GM23248 (cell line): ENCODE measurements around the gene SLC5A10. TPM values are rescaled to one million over a fixed set of nuclear protein-coding genes. Genes with fewer than 3 reads are reported as not detected.

Experiments used
- DNase-seq: peaks from one replicate; pipeline ENCODE4 v3.0.0-alpha.2; 2015
- H2AFZ ChIP-seq: fragments of 200-600 bp; sonication (generic); 2 replicates; pipeline ENCODE4 v1.6.1; 2016; ENCODE audit warnings: antibody characterized with exemption
- H3F3A ChIP-seq: fragments of 200-600 bp; sonication (generic); 2 replicates; pipeline ENCODE4 v1.6.1; 2016; ENCODE audit warnings: mild to moderate bottlenecking, antibody characterized with exemption, mixed run types; ENCODE audit not compliant: insufficient read depth
- H3K27ac ChIP-seq: fragments of 200-600 bp; sonication (generic); 2 replicates; pipeline ENCODE4 v1.5.1; 2016; ENCODE audit warnings: mild to moderate bottlenecking
- H3K27me3 ChIP-seq: fragments of 200-600 bp; sonication (generic); replicated peaks from 2 replicates; pipeline ENCODE4 v1.6.1; 2016; ENCODE audit warnings: mild to moderate bottlenecking; ENCODE audit not compliant: insufficient read depth
- H3K36me3 ChIP-seq: fragments of 200-600 bp; sonication (generic); 2 replicates; pipeline ENCODE4 v1.6.1; 2016; ENCODE audit warnings: low read depth, mild to moderate bottlenecking
- H3K4me1 ChIP-seq: fragments of 200-600 bp; sonication (generic); 2 replicates; pipeline ENCODE4 v1.6.1; 2016; ENCODE audit warnings: mild to moderate bottlenecking; ENCODE audit not compliant: insufficient read depth
- H3K4me2 ChIP-seq: fragments of 200-600 bp; sonication (generic); one replicate; pipeline ENCODE4 v1.6.1; 2016; ENCODE audit warnings: mild to moderate bottlenecking; ENCODE audit not compliant: unreplicated experiment
- H3K4me3 ChIP-seq: fragments of 200-600 bp; sonication (generic); 2 replicates; pipeline ENCODE4 v1.5.1; 2016; ENCODE audit warnings: mild to moderate bottlenecking
- H3K79me2 ChIP-seq: fragments of 200-600 bp; sonication (generic); 2 replicates; pipeline ENCODE4 v1.6.1; 2016; ENCODE audit warnings: mild to moderate bottlenecking; ENCODE audit not compliant: insufficient read depth
- H3K9ac ChIP-seq: fragments of 200-600 bp; sonication (generic); 2 replicates; pipeline ENCODE4 v1.6.1; 2016; ENCODE audit warnings: mild to moderate bottlenecking
- H3K9me2 ChIP-seq: fragments of 200-600 bp; sonication (generic); 2 replicates; pipeline ENCODE4 v1.6.1; 2016; ENCODE audit warnings: mixed run types, mild to moderate bottlenecking, moderate library complexity; ENCODE audit not compliant: insufficient read depth
- H3K9me3 ChIP-seq: fragments of 200-600 bp; sonication (generic); one replicate; pipeline ENCODE4 v1.6.1; 2017; ENCODE audit warnings: low read depth
- H4K20me1 ChIP-seq: fragments of 200-600 bp; sonication (generic); 2 replicates; pipeline ENCODE4 v1.6.0; 2016; ENCODE audit not compliant: insufficient read depth
- EZH2 ChIP-seq: fragments of 200-600 bp; sonication (generic); IDR thresholded peaks from 2 replicates; pipeline ENCODE4 v1.6.1; 2018; ENCODE audit warnings: antibody characterized with exemption, mild to moderate bottlenecking; ENCODE audit not compliant: insufficient read depth, poor library complexity, severe bottlenecking
- EZH2phosphoT487 ChIP-seq: fragments of 200-600 bp; sonication (generic); IDR thresholded peaks from 2 replicates; pipeline ENCODE4 v1.6.1; 2018; ENCODE audit warnings: antibody characterized with exemption, moderate library complexity, mild to moderate bottlenecking, low read depth; ENCODE audit not compliant: insufficient read depth
- WGBS, 2 experiments: methylation state at CpG; one replicate each; pipeline ENCODE4 v1.1.6; 2015 to 2017; ENCODE audit warnings: low lambda C conversion rate in 2 of 2, low coverage in 1 of 2; ENCODE audit errors: missing lambda C conversion rate in 2 of 2; 5-methylcytosine and 5-hydroxymethylcytosine counted together
- in situ Hi-C: fragments of 300-500 bp; cut with MboI; formaldehyde crosslinking; loops from 2 replicates; pipeline ENCODE4 v1.15.0; 2020
- polyA plus RNA-seq: library from polyadenylated mRNA; unstranded; fragments of >200 nt; fragmentation: Nextera tagmentation; extraction: Ambion mirVana; gene quantifications from 2 replicates; pipeline ENCODE4 v1.2.1, GENCODE V29; 2016
- total RNA-seq: library from RNA; depleted of rRNA; stranded (reverse); fragments of >200 nt; shearing (Covaris generic); gene quantifications from 2 replicates; pipeline ENCODE4 v1.2.3, GENCODE V29; 2014

SLC5A10 gene
- total and polyA plus RNA-seq, 2 experiments from 2014 or later, result 0.10 TPM; not detected in 1

GRCh38 chr17:18977646-18978045, 25.7 kb downstream of the SLC5A10 start:
- in situ Hi-C loops, result no loop called here
- 90 to 91% methylated on average over 18 to 19 of the region's 19 CpGs for WGBS, 2 experiments

GRCh38 chr17:18978050-18978449, 26.1 kb downstream of the SLC5A10 start:
- Histone ChIP-seq H3K27me3 (no peaks in the 10 kb centered on the region), H3K27ac (no peak overlapping the region), H3K36me3 (no peaks in the 10 kb centered on the region), H3K9me3 (no peaks in the 10 kb centered on the region), H3K4me2 (no peak overlapping the region), H3K4me3 (no peak overlapping the region), H3K79me2 (peaks cover 26% of the 10 kb centered on the region; the same call in 1 of the 2 replicates), H3K9ac (no peak overlapping the region), H4K20me1 (no peaks in the 10 kb centered on the region), H3F3A (peaks cover 4% of the 10 kb centered on the region; the same call in 1 of the 2 replicates), H3K9me2 (no peaks in the 10 kb centered on the region), H3K4me1 (peaks cover 14% of the 10 kb centered on the region), H2AFZ (no peak overlapping the region)
- TF ChIP-seq EZH2phosphoT487 (no peak), EZH2 (no peak)
- no peak for DNase-seq
- in situ Hi-C loops, result no loop called here
- 94 to 96% methylated on average over 12 to 13 of the region's 13 CpGs for WGBS, 2 experiments

More at GRCh38 chr17:18977646-18978045, 25.7 kb downstream of the SLC5A10 start:
- Histone ChIP-seq H3K9me3 (no peaks in the 10 kb centered on the region), H3K4me1 (peaks cover 14% of the 10 kb centered on the region), H3K4me3 (no peak overlapping the region), H3K9ac (no peak overlapping the region), H3K27me3 (no peaks in the 10 kb centered on the region), H2AFZ (no peak overlapping the region), H4K20me1 (no peaks in the 10 kb centered on the region), H3F3A (peaks cover 3% of the 10 kb centered on the region; the same call in 1 of the 2 replicates), H3K79me2 (peaks cover 22% of the 10 kb centered on the region; the same call in 1 of the 2 replicates), H3K27ac (no peak overlapping the region), H3K4me2 (no peak overlapping the region), H3K36me3 (no peaks in the 10 kb centered on the region), H3K9me2 (no peaks in the 10 kb centered on the region)
- no peak for DNase-seq
- no peak for TF ChIP-seq EZH2phosphoT487
- TF ChIP-seq EZH2, result no peak

- no peaks in the 10 kb centered on the region for H4K20me1 ChIP-seq
- H2AFZ ChIP-seq, result no peak overlapping the region
- no peaks in the 10 kb centered on the region for H3K27me3 ChIP-seq
- H3K4me2 ChIP-seq, result no peak overlapping the region
- no peak overlapping the region for H3K9ac ChIP-seq
- no peak for TF ChIP-seq EZH2
- no peak for TF ChIP-seq EZH2phosphoT487
- H3K9me2 ChIP-seq, result no peaks in the 10 kb centered on the region
- in situ Hi-C loops, result no loop called here
- H3K4me1 ChIP-seq, result peaks cover 14% of the 10 kb centered on the region
- H3K4me3 ChIP-seq, result no peak overlapping the region
- DNase-seq, result no peak
- no peaks in the 10 kb centered on the region for H3K36me3 ChIP-seq
- peaks cover 4% of the 10 kb centered on the region; the same call in 1 of the 2 replicates for H3F3A ChIP-seq
- H3K9me3 ChIP-seq, result no peaks in the 10 kb centered on the region
- 94% methylated on average over 16 to 17 of the region's 17 CpGs for WGBS, 2 experiments
- no peak overlapping the region for H3K27ac ChIP-seq
- peaks cover 30% of the 10 kb centered on the region; the same call in 1 of the 2 replicates for H3K79me2 ChIP-seq
Observed at GRCh38 chr17:18978655-18979054, 26.7 kb downstream of the SLC5A10 start.

- Histone ChIP-seq H2AFZ (no peak overlapping the region), H3K27ac (peak overlapping the region; percentile 78), H3K27me3 (no peaks in the 10 kb centered on the region), H3K36me3 (no peaks in the 10 kb centered on the region), H4K20me1 (no peaks in the 10 kb centered on the region), H3K4me1 (peaks cover 14% of the 10 kb centered on the region), H3K9me2 (no peaks in the 10 kb centered on the region), H3K4me2 (peak overlapping the region; percentile 11), H3F3A (peaks cover 4% of the 10 kb centered on the region; the same call in 1 of the 2 replicates), H3K9ac (peak overlapping the region; percentile 80), H3K4me3 (no peak overlapping the region), H3K79me2 (peaks cover 39% of the 10 kb centered on the region), H3K9me3 (no peaks in the 10 kb centered on the region)
- in situ Hi-C loops, result no loop called here
- 31 to 33% methylated on average over 13 of the region's 13 CpGs for WGBS, 2 experiments
- peak; percentile 87 for DNase-seq
- TF ChIP-seq EZH2 (no peak), EZH2phosphoT487 (no peak)
Observed at GRCh38 chr17:18980682-18981334, 28.8 kb downstream of the SLC5A10 start.
